ENCODE measurements around the gene ABCA7. TPM values are rescaled to one million over a fixed set of nuclear protein-coding genes. Genes with fewer than 3 reads are reported as not detected.

The ABCA7 gene
- total RNA-seq, 4 donors from 2014 or later: 10.3 to 29.8 (median 15.9) TPM

- DNase-seq (ENCODE audit: low spot score) (no peak), ATAC-seq (ENCODE audit: low FRiP score) (no peak)
- TF ChIP-seq, protein P1, sequence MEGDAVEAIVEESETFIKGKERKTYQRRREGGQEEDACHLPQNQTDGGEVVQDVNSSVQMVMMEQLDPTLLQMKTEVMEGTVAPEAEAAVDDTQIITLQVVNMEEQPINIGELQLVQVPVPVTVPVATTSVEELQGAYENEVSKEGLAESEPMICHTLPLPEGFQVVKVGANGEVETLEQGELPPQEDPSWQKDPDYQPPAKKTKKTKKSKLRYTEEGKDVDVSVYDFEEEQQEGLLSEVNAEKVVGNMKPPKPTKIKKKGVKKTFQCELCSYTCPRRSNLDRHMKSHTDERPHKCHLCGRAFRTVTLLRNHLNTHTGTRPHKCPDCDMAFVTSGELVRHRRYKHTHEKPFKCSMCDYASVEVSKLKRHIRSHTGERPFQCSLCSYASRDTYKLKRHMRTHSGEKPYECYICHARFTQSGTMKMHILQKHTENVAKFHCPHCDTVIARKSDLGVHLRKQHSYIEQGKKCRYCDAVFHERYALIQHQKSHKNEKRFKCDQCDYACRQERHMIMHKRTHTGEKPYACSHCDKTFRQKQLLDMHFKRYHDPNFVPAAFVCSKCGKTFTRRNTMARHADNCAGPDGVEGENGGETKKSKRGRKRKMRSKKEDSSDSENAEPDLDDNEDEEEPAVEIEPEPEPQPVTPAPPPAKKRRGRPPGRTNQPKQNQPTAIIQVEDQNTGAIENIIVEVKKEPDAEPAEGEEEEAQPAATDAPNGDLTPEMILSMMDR (IDR thresholded peaks at IDR 0.05): no peak
Observed at GRCh38 chr19:1050989-1051788, 11.3 kb downstream of the ABCA7 start.

GRCh38 chr19:1051791-1052190 is 11.9 kb downstream of the ABCA7 start:
- TF ChIP-seq, protein P1 (IDR thresholded peaks at IDR 0.05): no peak
- DNase-seq (ENCODE audit: low spot score): no peak
- no peak for ATAC-seq (ENCODE audit: low FRiP score)

DNA sequence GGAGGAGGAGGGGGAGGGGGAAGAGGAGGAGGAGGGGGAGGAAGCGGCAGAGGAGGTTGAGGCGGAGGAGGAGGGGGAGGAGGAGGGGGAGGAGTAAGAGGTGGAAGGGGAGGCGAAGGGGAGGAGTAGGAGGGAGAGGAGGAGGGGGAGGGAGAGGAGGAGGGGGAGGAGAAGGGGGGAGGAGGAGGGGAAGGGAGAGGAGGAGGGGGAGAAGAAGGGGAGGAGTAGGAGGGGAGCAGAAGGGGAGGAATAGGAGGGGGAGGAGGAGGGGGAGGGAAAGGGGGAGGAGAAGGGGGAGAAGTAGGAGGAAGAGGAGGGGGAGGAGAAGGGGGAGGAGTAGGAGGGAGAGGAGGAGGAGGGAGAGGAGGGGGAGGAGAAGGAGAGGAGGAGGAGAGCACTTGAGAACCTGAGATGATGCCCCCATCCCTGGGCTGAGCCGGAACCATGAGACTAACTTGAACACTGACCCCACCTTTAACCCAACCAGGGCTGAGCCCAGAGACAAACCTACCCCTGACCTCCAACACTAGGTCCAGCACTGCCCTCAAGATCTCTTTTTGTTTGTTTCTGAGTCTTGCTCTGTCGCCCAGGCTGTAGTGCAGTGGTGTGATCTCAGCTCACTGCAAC is 12.6 kb downstream of the ABCA7 start:
- TF ChIP-seq, protein P1 (IDR thresholded peaks at IDR 0.05): no peak
- no peak for ATAC-seq (ENCODE audit: low FRiP score)

GRCh38 chr19:1053176-1054101 is 13.5 kb downstream of the ABCA7 start:
- no peak for ATAC-seq (ENCODE audit: low FRiP score)

More for the DNA sequence above, 12.6 kb downstream of the ABCA7 start:
- no peak for DNase-seq (ENCODE audit: low spot score)

GRCh38 chr19:1054102-1055027 is 14.5 kb downstream of the ABCA7 start:
- no peak for ATAC-seq (ENCODE audit: low FRiP score)
- TF ChIP-seq, protein P1 (IDR thresholded peaks at IDR 0.05): no peak

More at GRCh38 chr19:1053176-1054101, 13.5 kb downstream of the ABCA7 start:
- TF ChIP-seq, protein P1 (IDR thresholded peaks at IDR 0.05): no peak
- no peak for DNase-seq (ENCODE audit: low spot score)

GRCh38 chr19:1055028-1055425 is 15.1 kb downstream of the ABCA7 start:
- DNase-seq (ENCODE audit: low spot score): no peak
- ATAC-seq (ENCODE audit: low FRiP score): no peak
- TF ChIP-seq, protein P1 (IDR thresholded peaks at IDR 0.05): no peak

More at GRCh38 chr19:1054102-1055027, 14.5 kb downstream of the ABCA7 start:
- no peak for DNase-seq (ENCODE audit: low spot score)
